Superior temporal gyrus (tissue), 1 donor: ENCODE data around the gene UVRAG.

Experiments
- DNase-seq: peaks from one replicate; pipeline ENCODE4 v3.0.0-alpha.2; 2016; ENCODE audit errors: extremely low spot score

UVRAG gene

GRCh38 chr11:75802913-75803820, 11.8 kb upstream of the UVRAG start:
- DNase-seq: peak; percentile 95

- no peak for DNase-seq
Observed at GRCh38 chr11:75809111-75809510, 5.9 kb upstream of the UVRAG start.

GRCh38 chr11:75809991-75810390, 5.0 kb upstream of the UVRAG start:
- DNase-seq: no peak

GRCh38 chr11:75810637-75811390, 4.2 kb upstream of the UVRAG start:
- DNase-seq: no peak

- DNase-seq: no peak
Observed at GRCh38 chr11:75811485-75811884, 3.5 kb upstream of the UVRAG start.

GRCh38 chr11:75812542-75813040, 2.4 kb upstream of the UVRAG start:
- DNase-seq: no peak

- DNase-seq: no peak
Observed at GRCh38 chr11:75813124-75813523, 1.9 kb upstream of the UVRAG start.

GRCh38 chr11:75813622-75814039, 1.4 kb upstream of the UVRAG start:
- no peak for DNase-seq

- DNase-seq: no peak
Observed at GRCh38 chr11:75814363-75814676, 690 bp upstream of the UVRAG start.

- no peak for DNase-seq
Observed at GRCh38 chr11:75815345-75816168, 547 bp downstream of the UVRAG start.

- DNase-seq: no peak
Observed at GRCh38 chr11:75816561-75817239, 1.7 kb downstream of the UVRAG start.

GRCh38 chr11:75820645-75821044, 5.6 kb downstream of the UVRAG start:
- no peak for DNase-seq

- DNase-seq: no peak
Observed at GRCh38 chr11:75821202-75821601, 6.2 kb downstream of the UVRAG start.

GRCh38 chr11:75822541-75822940, 7.5 kb downstream of the UVRAG start:
- no peak for DNase-seq

GRCh38 chr11:75823415-75823814, 8.4 kb downstream of the UVRAG start:
- DNase-seq: no peak

- no peak for DNase-seq
Observed at GRCh38 chr11:75823946-75824345, 8.9 kb downstream of the UVRAG start.

- DNase-seq: no peak
Observed at GRCh38 chr11:75826461-75827230, 11.6 kb downstream of the UVRAG start.

- no peak for DNase-seq
Observed at GRCh38 chr11:75827562-75827961, 12.6 kb downstream of the UVRAG start.

GRCh38 chr11:75831915-75832502, 17.0 kb downstream of the UVRAG start:
- no peak for DNase-seq

- DNase-seq: no peak
Observed at GRCh38 chr11:75834728-75835127, 19.7 kb downstream of the UVRAG start.
